Measurements from ENCODE around the gene IL36RN. TPM values are rescaled to one million over a fixed set of nuclear protein-coding genes. Genes with fewer than 3 reads are reported as not detected.

IL36RN gene
- polyA plus RNA-seq, 1 donor from 2014 or later: not detected

GRCh38 chr2:113102133-113102532 is 43.1 kb downstream of the IL36RN start:
- TF ChIP-seq EZH2 (IDR thresholded peaks at IDR 0.05; ENCODE audit: borderline replicate concordance, insufficient read depth, low read length, poor library complexity, severe bottlenecking) (no peak), RAD21 (conservative IDR thresholded peaks at IDR 0.05) (no peak), REST (IDR thresholded peaks at IDR 0.05; ENCODE audit: borderline replicate concordance) (no peak), TAF1 (IDR thresholded peaks at IDR 0.05; ENCODE audit: low read depth) (no peak), SMC3 (conservative IDR thresholded peaks at IDR 0.05; ENCODE audit: poor library complexity) (no peak), EP300 (conservative IDR thresholded peaks at IDR 0.05; ENCODE audit: poor library complexity, severe bottlenecking) (no peak), CTCF (IDR thresholded peaks at IDR 0.05; ENCODE audit: poor library complexity, severe bottlenecking) (no peak), MXI1 (conservative IDR thresholded peaks at IDR 0.05; ENCODE audit: poor library complexity, severe bottlenecking) (no peak), POLR2AphosphoS5 (IDR thresholded peaks at IDR 0.05) (no peak)
- Histone ChIP-seq H3K27me3 (ENCODE audit: insufficient read depth, low read depth, low read length) (no peaks in the 10 kb centered on the region), H3F3A (ENCODE audit: insufficient read depth, low read length, poor library complexity, severe bottlenecking) (no peaks in the 10 kb centered on the region), H3K4me2 (ENCODE audit: low read length) (no peak overlapping the region), H3K4me3 (ENCODE audit: low read length) (no peak overlapping the region), H4K20me1 (ENCODE audit: insufficient read depth) (no peaks in the 10 kb centered on the region), H3K36me3 (ENCODE audit: insufficient read depth, low read length) (no peaks in the 10 kb centered on the region), H3K79me2 (replicated peaks; ENCODE audit: insufficient read depth, low read length) (no peaks in the 10 kb centered on the region), H2AFZ (ENCODE audit: low read depth, low read length) (no peak overlapping the region), H3K9me3 (ENCODE audit: low read length) (no peaks in the 10 kb centered on the region), H3K27ac (ENCODE audit: low read length) (no peak overlapping the region), H3K9ac (ENCODE audit: low read length) (no peak overlapping the region), H3K9me2 (ENCODE audit: insufficient read depth, low read length) (no peaks in the 10 kb centered on the region)

- Histone ChIP-seq H3K27ac (ENCODE audit: low read length) (no peak overlapping the region), H3K4me2 (ENCODE audit: low read length) (no peak overlapping the region), H3K9me2 (ENCODE audit: insufficient read depth, low read length) (no peaks in the 10 kb centered on the region), H3K27me3 (ENCODE audit: insufficient read depth, low read depth, low read length) (no peaks in the 10 kb centered on the region), H3K79me2 (replicated peaks; ENCODE audit: insufficient read depth, low read length) (no peaks in the 10 kb centered on the region), H3K9me3 (ENCODE audit: low read length) (no peaks in the 10 kb centered on the region), H2AFZ (ENCODE audit: low read depth, low read length) (no peak overlapping the region), H3F3A (ENCODE audit: insufficient read depth, low read length, poor library complexity, severe bottlenecking) (no peaks in the 10 kb centered on the region), H3K4me3 (ENCODE audit: low read length) (no peak overlapping the region), H3K9ac (ENCODE audit: low read length) (no peak overlapping the region), H3K36me3 (ENCODE audit: insufficient read depth, low read length) (no peaks in the 10 kb centered on the region), H4K20me1 (ENCODE audit: insufficient read depth) (no peaks in the 10 kb centered on the region)
- TF ChIP-seq POLR2AphosphoS5 (IDR thresholded peaks at IDR 0.05): no peak
- no peak for TF ChIP-seq REST (IDR thresholded peaks at IDR 0.05; ENCODE audit: borderline replicate concordance)
- TF ChIP-seq EZH2 (IDR thresholded peaks at IDR 0.05; ENCODE audit: borderline replicate concordance, insufficient read depth, low read length, poor library complexity, severe bottlenecking): no peak
- no peak for TF ChIP-seq EP300 (conservative IDR thresholded peaks at IDR 0.05; ENCODE audit: poor library complexity, severe bottlenecking)
These were observed 44.3 kb downstream of the IL36RN start for GRCh38 chr2:113103277-113103676.
